ENCODE data around the gene SMYD3. TPM values are rescaled to one million over a fixed set of nuclear protein-coding genes. Genes with fewer than 3 reads are reported as not detected.
"Not testable (repeated sequence)": the region's sequence is repeated elsewhere in the genome, so short reads cannot be mapped to it uniquely, and the experiment has no call there.

SMYD3 gene
- total and polyA plus RNA-seq, 9 of the 15 experiments (the other 6 are each of a cell fraction or from before 2014, with no cell fraction given), result 128 to 440 (median 197) TPM

- in situ Hi-C loops (cut with MboI), result no loop called here
Measured at GRCh38 chr1:245822996-245823395, 684.1 kb downstream of the SMYD3 start.

GRCh38 chr1:245818363-245818762 lies 688.7 kb downstream of the SMYD3 start:
- H3K27ac ChIP-seq (ENCODE audit: extremely low read depth, low read depth, low read length); H2AFZ ChIP-seq (ENCODE audit: low read depth, low read length); DNase-seq (ENCODE audit: extremely low read depth in 1 of 4, low spot score in 3 of 4); H3K9ac ChIP-seq (ENCODE audit: insufficient read depth in 1 of 2, low read depth in 2 of 2, low read length in 2 of 2); H3K9me3 ChIP-seq (replicated peaks; ENCODE audit: control insufficient read depth, insufficient read depth, low read depth, low read length); FAIRE-seq; H4K20me1 ChIP-seq (replicated peaks; ENCODE audit: control insufficient read depth, insufficient read depth, low read length); H3K27me3 ChIP-seq (ENCODE audit: control insufficient read depth in 2 of 2, insufficient read depth in 2 of 2, low read length in 2 of 2); ATAC-seq; BruUV-seq (replicated peaks); POLR2A ChIA-PET; H3K4me2 ChIP-seq (ENCODE audit: insufficient read depth, low read length); H3K9me1 ChIP-seq (ENCODE audit: control insufficient read depth, insufficient read depth, low read length); in situ Hi-C loops (cut with MboI); intact Hi-C loops (cut with micrococcal nuclease); H3K4me3 ChIP-seq; H3K4me1 ChIP-seq (replicated peaks in 1 of 2; ENCODE audit: control insufficient read depth in 2 of 2, insufficient read depth in 2 of 2, low read length in 2 of 2); CTCF ChIA-PET (ENCODE audit: low intra/inter-chr PET ratio): not testable (repeated sequence)
- Histone ChIP-seq H3K79me2 (ENCODE audit: control insufficient read depth, insufficient read depth, low read length) (peaks cover 17% of the 10 kb centered on the region), H3K36me3 (ENCODE audit: control insufficient read depth, insufficient read depth, low read length) (peaks cover 11% of the 10 kb centered on the region; the same call in 1 of the 3 replicates)
- peak; percentile 93 for TF ChIP-seq ZNF507 (tag; conservative IDR thresholded peaks at IDR 0.05)
- 91% methylated on average over 3 of the region's 6 CpGs for WGBS (ENCODE audit: insufficient coverage, low coverage, missing lambda C conversion rate)

More at GRCh38 chr1:245822996-245823395, 684.1 kb downstream of the SMYD3 start:
- no peaks in the 10 kb centered on the region for H4K20me1 ChIP-seq (replicated peaks; ENCODE audit: control insufficient read depth, insufficient read depth, low read length)
- ATAC-seq, result no peak
- no peak for DNase-seq (ENCODE audit: extremely low read depth in 1 of 4, low spot score in 3 of 4)
- H3K27me3 ChIP-seq (ENCODE audit: control insufficient read depth in 2 of 2, insufficient read depth in 2 of 2, low read length in 2 of 2), result no peaks in the 10 kb centered on the region
- TF ChIP-seq BHLHE40 (IDR thresholded peaks at IDR 0.05; ENCODE audit: low read length), result no peak
- no peak for TF ChIP-seq MTF1 (CRISPR knock-in tag; IDR thresholded peaks at IDR 0.05; ENCODE audit: borderline replicate concordance)
- TF ChIP-seq CBFA2T3 (IDR thresholded peaks at IDR 0.05), result no peak
- no peak for TF ChIP-seq PCBP1 (IDR thresholded peaks at IDR 0.05; ENCODE audit: low read depth, low read length, poor library complexity, severe bottlenecking)
- TF ChIP-seq CAMTA2 (CRISPR knock-in tag; conservative IDR thresholded peaks at IDR 0.05), result no peak
- no peak for TF ChIP-seq ETV5 (CRISPR knock-in tag; IDR thresholded peaks at IDR 0.05; ENCODE audit: low read depth)
- no peak for TF ChIP-seq STAT5B (CRISPR knock-in tag; IDR thresholded peaks at IDR 0.05)
- no peak for TF ChIP-seq NFE2 (IDR thresholded peaks at IDR 0.05; ENCODE audit: low read depth)
- TF ChIP-seq ZNF444 (CRISPR knock-in tag; IDR thresholded peaks at IDR 0.05), result no peak
- TF ChIP-seq L3MBTL2 (IDR thresholded peaks at IDR 0.05), result no peak
- no peak for TF ChIP-seq HDAC1 (IDR thresholded peaks at IDR 0.05)
- no peak for TF ChIP-seq NR2C1 (IDR thresholded peaks at IDR 0.05)
- no peak for TF ChIP-seq NR2C1 (tag; IDR thresholded peaks at IDR 0.05)
- TF ChIP-seq HMG20B (CRISPR knock-in tag; IDR thresholded peaks at IDR 0.05), result no peak
- no peaks in the 10 kb centered on the region for H3K9me1 ChIP-seq (ENCODE audit: control insufficient read depth, insufficient read depth, low read length)
- peaks cover 2% of the 10 kb centered on the region; the same call in 1 of the 3 replicates for H3K79me2 ChIP-seq (ENCODE audit: control insufficient read depth, insufficient read depth, low read length)
- 88% methylated on average over 10 of the region's 11 CpGs for WGBS (ENCODE audit: insufficient coverage, low coverage, missing lambda C conversion rate)
- no peak overlapping the region for H3K4me3 ChIP-seq
- intact Hi-C loops (cut with micrococcal nuclease), result no loop called here
- H3K4me2 ChIP-seq (ENCODE audit: insufficient read depth, low read length), result no peak overlapping the region
- no peak overlapping the region for H3K27ac ChIP-seq (ENCODE audit: extremely low read depth, low read depth, low read length)
- H2AFZ ChIP-seq (ENCODE audit: low read depth, low read length), result no peak overlapping the region
- BruUV-seq (replicated peaks), result no TSS peak
- H3K9ac ChIP-seq (ENCODE audit: insufficient read depth in 1 of 2, low read depth in 2 of 2, low read length in 2 of 2), result no peak overlapping the region
- no peaks in the 10 kb centered on the region for H3K4me1 ChIP-seq (replicated peaks in 1 of 2; ENCODE audit: control insufficient read depth in 2 of 2, insufficient read depth in 2 of 2, low read length in 2 of 2)
- H3K9me3 ChIP-seq (replicated peaks; ENCODE audit: control insufficient read depth, insufficient read depth, low read depth, low read length), result no peaks in the 10 kb centered on the region
- POLR2A ChIA-PET, result no interaction called here
- CTCF ChIA-PET (ENCODE audit: low intra/inter-chr PET ratio), result no interaction called here
- FAIRE-seq, result no peak
- H3K36me3 ChIP-seq (ENCODE audit: control insufficient read depth, insufficient read depth, low read length), result peaks cover 38% of the 10 kb centered on the region; the same call in 2 of the 3 replicates

Measured in K562 (cell line).